ENCODE data around the gene ITGA11. TPM values are rescaled to one million over a fixed set of nuclear protein-coding genes. Genes with fewer than 3 reads are reported as not detected.
A peak's percentile ranks its signal among the peaks of the same experiment; 100 is the strongest.

ITGA11 gene
- total and polyA plus RNA-seq, 2 donors from 2014 or later: 3.4 to 11.1 TPM

GRCh38 chr15:68252925-68253534 lies 178.9 kb downstream of the ITGA11 start:
- peak; percentile 68 for FAIRE-seq
- intact Hi-C loops (cut with DNase I): no loop called here
- peak in 3 of 5 donors; percentile 29 to 93 (median 84) for DNase-seq
- Histone ChIP-seq H3K27ac (ENCODE audit: low read depth in 2 of 2, low read length in 2 of 2) (no peak overlapping the region), H3K4me1 (ENCODE audit: control insufficient read depth in 2 of 3, insufficient read depth in 2 of 3, low read depth in 1 of 3, low read length in 3 of 3) (peaks cover 0 to 7% (median 0%) of the 10 kb centered on the region in 3 donors), H3K36me3 (ENCODE audit: control insufficient read depth in 2 of 3, insufficient read depth in 3 of 3, low read length in 3 of 3) (no peaks in the 10 kb centered on the region), H3K9ac (ENCODE audit: low read length in 3 of 3) (no peak overlapping the region), H3K27me3 (ENCODE audit: control insufficient read depth, insufficient read depth, low read length) (no peaks in the 10 kb centered on the region), H3K9me3 (ENCODE audit: control insufficient read depth in 2 of 3, insufficient read depth in 1 of 3, low read length in 3 of 3) (no peaks in the 10 kb centered on the region), H3K4me3 (ENCODE audit: low read length in 3 of 3) (peak overlapping the region in 1 of 3 donors; percentile 3)
- TF ChIP-seq CTCF (IDR thresholded peaks at IDR 0.05; ENCODE audit: borderline replicate concordance, extremely low read depth, insufficient read depth): peak; percentile 80

- FAIRE-seq (no peak), DNase-seq (no peak)
- H3K27ac ChIP-seq (ENCODE audit: low read depth in 2 of 2, low read length in 2 of 2): no peak overlapping the region
- TF ChIP-seq CTCF (IDR thresholded peaks at IDR 0.05; ENCODE audit: borderline replicate concordance, extremely low read depth, insufficient read depth): no peak
- H3K27me3 ChIP-seq (ENCODE audit: control insufficient read depth, insufficient read depth, low read length): no peaks in the 10 kb centered on the region
- peaks cover 0 to 6% (median 0%) of the 10 kb centered on the region in 3 donors for H3K9me3 ChIP-seq (ENCODE audit: control insufficient read depth in 2 of 3, insufficient read depth in 1 of 3, low read length in 3 of 3)
- H3K36me3 ChIP-seq (ENCODE audit: control insufficient read depth in 2 of 3, insufficient read depth in 3 of 3, low read length in 3 of 3): no peaks in the 10 kb centered on the region
- H3K9ac ChIP-seq (ENCODE audit: low read length in 3 of 3): no peak overlapping the region
- peaks cover 0 to 4% (median 0%) of the 10 kb centered on the region in 3 donors for H3K4me1 ChIP-seq (ENCODE audit: control insufficient read depth in 2 of 3, insufficient read depth in 2 of 3, low read depth in 1 of 3, low read length in 3 of 3)
- intact Hi-C loops (cut with DNase I): no loop called here
- no peak overlapping the region for H3K4me3 ChIP-seq (ENCODE audit: low read length in 3 of 3)
Observed at GRCh38 chr15:68249058-68249713, 182.8 kb downstream of the ITGA11 start.

Other genes with a start within 250 kb of the ITGA11 start
- gene CALML4, start 226.8 kb downstream of the ITGA11 start, total RNA-seq: 17.4 TPM
- gene CALML4, start 226.8 kb downstream of the ITGA11 start, polyA plus RNA-seq (ENCODE audit: insufficient read depth, low read depth, low replicate concordance): 54.7 TPM
- 36.6 TPM for gene CLN6, start 202.4 kb downstream of the ITGA11 start, total RNA-seq
- 30.8 TPM for gene CLN6, start 202.4 kb downstream of the ITGA11 start, polyA plus RNA-seq (ENCODE audit: insufficient read depth, low read depth, low replicate concordance)
- gene FEM1B, start 154.4 kb downstream of the ITGA11 start, total RNA-seq: 47.6 TPM
- gene FEM1B, start 154.4 kb downstream of the ITGA11 start, polyA plus RNA-seq (ENCODE audit: insufficient read depth, low read depth, low replicate concordance): 9.8 TPM
- 7.9 TPM for gene CORO2B, start 146.8 kb upstream of the ITGA11 start, total RNA-seq
- gene CORO2B, start 146.8 kb upstream of the ITGA11 start, polyA plus RNA-seq (ENCODE audit: insufficient read depth, low read depth, low replicate concordance): 9.0 TPM

Data from kidney (tissue), 14 donors.